Activated CD4-positive, CD25-positive, alpha-beta regulatory T cell treated with anti-CD3 and anti-CD28 coated beads, Interleukin-2, amount 50 U/mL, for 16 hours (primary cell): Measurements from ENCODE around the gene LYL1.

Experiments used
- DNase-seq: peaks from one replicate; pipeline ENCODE4 v3.0.0-alpha.2; 2020; ENCODE audit warnings: low read depth, low spot score

LYL1 gene

GRCh38 chr19:13056052-13056660 lies 46.5 kb downstream of the LYL1 start:
- no peak for DNase-seq

- no peak for DNase-seq
Measured at GRCh38 chr19:13055213-13056051, 47.2 kb downstream of the LYL1 start.

GRCh38 chr19:13054626-13055212 lies 47.9 kb downstream of the LYL1 start:
- no peak for DNase-seq

- no peak for DNase-seq
Measured at GRCh38 chr19:13053761-13054625, 48.7 kb downstream of the LYL1 start.

- no peak for DNase-seq
Measured at GRCh38 chr19:13053238-13053637, 49.4 kb downstream of the LYL1 start.

GRCh38 chr19:13052447-13053175 lies 50.0 kb downstream of the LYL1 start:
- DNase-seq: no peak

- DNase-seq: no peak
Measured at GRCh38 chr19:13051557-13052165, 51.0 kb downstream of the LYL1 start.

- no peak for DNase-seq
Measured at GRCh38 chr19:13050274-13050673, 52.4 kb downstream of the LYL1 start.
